ENCODE results near the gene REEP1.
"Not testable (repeated sequence)": the region's sequence is repeated elsewhere in the genome, so short reads cannot be mapped to it uniquely, and the experiment has no call there.

REEP1 gene

GRCh38 chr2:86345783-86346370 is 8.5 kb upstream of the REEP1 start:
- DNase-seq: not testable (repeated sequence)

- no peak for DNase-seq
These were observed 7.0 kb upstream of the REEP1 start for GRCh38 chr2:86344404-86344803.

- DNase-seq: no peak
These were observed 5.1 kb upstream of the REEP1 start for GRCh38 chr2:86342488-86342887.

DNA sequence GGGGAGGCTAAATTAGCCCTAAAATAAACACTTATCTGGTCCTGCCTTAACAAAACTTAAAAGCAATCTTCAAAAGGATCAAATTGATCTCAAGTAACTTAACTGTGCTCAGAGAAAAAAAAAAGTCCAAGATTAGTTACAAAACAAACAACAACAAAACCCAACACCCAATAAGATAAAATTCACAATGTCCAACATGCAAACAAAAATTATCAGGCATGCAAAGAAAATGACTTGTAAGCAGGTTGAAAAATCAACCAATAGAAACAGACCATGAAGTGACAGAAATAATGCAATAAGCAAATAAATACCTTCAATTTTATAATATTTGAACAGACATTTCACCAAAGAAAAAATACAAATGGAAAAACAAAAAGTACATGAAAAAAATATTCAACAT is 4.0 kb upstream of the REEP1 start:
- DNase-seq: no peak

GRCh38 chr2:86338778-86339295 is 1.4 kb upstream of the REEP1 start:
- DNase-seq: no peak

GRCh38 chr2:86336675-86337243 is 667 bp downstream of the REEP1 start:
- no peak for DNase-seq

DNA sequence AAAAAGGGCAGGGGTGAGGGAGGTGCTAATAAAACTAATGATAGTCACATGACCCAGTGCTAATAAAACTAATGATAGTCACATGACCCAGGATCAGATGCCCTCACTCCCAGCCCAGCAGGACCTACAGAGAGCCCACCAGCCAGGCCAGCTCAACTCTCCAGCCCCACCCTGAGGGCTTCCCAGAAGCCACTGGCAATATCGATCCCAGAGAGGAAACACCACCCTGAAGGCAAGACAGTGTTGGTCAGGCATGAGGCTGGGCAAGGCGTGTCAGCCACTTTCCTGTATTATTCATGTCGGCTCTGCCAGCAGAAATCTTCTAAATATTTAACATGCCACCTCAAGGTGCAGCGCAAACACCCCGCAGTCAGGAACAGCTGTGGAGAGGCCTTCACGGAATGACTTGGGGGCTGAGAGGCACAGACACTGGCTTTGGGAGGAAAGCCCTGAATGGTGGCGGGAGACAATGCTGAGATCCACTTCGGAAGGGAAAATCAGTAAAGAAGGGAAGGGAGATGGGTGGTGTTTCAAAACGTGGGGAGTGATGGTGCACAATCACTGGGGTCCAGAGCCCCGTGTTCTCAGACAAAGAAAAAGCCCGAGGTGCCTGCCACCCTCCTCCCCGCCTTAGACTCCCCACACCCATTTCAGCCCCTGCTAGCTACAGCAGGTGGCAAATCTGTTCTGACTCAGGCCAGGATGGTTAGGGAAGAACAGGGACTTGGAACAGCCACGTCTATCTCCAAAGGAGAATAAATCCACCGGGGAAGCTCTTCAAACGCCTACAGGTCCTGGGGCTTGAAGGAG is 1.4 kb downstream of the REEP1 start:
- no peak for DNase-seq

DNA sequence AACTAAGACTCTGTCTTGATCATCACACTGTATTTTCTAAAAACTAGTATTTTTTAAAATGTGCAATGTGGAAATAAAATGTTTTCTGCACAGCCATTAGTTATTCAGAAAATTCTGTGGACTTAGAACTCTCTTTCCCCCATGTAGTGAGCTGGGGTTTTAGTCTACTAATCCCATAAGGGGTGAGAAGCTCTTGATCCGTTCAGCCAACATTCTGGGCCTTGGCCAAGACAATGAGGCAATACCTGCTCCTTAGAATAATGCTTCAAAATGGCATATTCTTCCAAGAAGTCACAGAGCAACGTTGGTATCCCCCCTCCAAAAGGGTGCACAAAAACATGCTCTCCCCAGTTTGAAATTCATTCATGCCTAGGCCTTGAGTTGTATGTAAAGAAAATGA is 4.0 kb downstream of the REEP1 start:
- no peak for DNase-seq

GRCh38 chr2:86332654-86333053 is 4.8 kb downstream of the REEP1 start:
- no peak for DNase-seq

- no peak for DNase-seq
These were observed 6.0 kb downstream of the REEP1 start for GRCh38 chr2:86331384-86331783.

- DNase-seq: no peak
These were observed 7.4 kb downstream of the REEP1 start for GRCh38 chr2:86330001-86330400.

DNA sequence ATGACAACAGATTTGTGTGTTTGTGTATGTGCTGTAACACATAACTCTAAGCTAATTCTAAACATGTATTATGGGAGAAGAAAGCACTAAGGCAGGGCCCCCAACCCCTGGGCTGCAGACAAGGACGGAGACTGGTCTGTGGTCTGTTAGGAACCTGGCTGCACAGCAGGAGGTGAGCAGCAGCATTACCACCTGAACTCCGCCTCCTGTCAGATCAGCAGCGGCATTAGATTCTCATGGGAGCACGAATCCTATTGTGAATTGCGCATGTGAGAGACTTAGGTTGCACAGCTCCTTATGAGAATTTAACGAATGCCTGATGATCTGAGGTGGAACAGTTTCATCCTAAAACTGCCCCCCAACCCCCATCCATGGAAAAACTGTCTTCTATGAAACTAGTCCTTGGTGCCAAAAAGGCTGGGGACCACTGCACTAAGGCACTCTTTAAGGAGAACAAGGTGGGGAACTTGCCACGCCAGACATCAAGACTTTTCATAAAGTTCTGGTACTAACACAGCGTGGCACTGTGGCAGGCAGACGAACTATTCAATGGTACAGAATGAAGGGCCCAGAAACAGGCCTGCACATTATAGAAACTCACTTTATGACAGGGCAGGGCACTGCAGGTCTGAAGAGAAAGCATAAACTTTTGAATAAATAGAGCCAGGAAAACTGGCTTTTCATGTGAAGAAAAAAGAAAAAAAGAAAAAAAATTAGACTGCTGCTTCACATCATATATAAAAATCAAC is 14.0 kb downstream of the REEP1 start:
- DNase-seq: no peak

GRCh38 chr2:86319700-86320580 is 17.5 kb downstream of the REEP1 start:
- no peak for DNase-seq

- no peak for DNase-seq
These were observed 22.3 kb downstream of the REEP1 start for GRCh38 chr2:86315084-86315483.

DNA sequence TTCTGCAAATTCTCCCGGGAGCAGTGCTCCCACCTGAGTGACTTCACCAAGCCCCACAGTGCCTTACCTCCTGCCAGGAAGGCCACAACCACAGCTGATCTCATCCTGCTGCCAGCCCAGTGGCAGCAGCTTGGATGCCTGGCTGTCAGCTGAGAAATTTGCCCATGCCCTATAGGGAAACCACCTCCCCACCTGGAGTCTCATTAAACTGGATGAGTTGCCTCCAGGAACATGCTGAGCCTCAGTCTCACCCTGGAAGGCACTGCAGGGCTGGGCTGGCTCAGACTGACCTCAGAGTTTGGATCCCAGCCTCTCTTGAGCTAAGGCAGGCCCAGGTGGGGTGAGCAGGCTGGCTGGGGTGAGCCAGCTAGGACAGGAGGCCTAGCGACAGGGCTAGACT is 23.3 kb downstream of the REEP1 start:
- no peak for DNase-seq

- no peak for DNase-seq
These were observed 24.1 kb downstream of the REEP1 start for GRCh38 chr2:86313341-86313740.

- DNase-seq: no peak
These were observed 25.5 kb downstream of the REEP1 start for GRCh38 chr2:86311879-86312278.

DNA sequence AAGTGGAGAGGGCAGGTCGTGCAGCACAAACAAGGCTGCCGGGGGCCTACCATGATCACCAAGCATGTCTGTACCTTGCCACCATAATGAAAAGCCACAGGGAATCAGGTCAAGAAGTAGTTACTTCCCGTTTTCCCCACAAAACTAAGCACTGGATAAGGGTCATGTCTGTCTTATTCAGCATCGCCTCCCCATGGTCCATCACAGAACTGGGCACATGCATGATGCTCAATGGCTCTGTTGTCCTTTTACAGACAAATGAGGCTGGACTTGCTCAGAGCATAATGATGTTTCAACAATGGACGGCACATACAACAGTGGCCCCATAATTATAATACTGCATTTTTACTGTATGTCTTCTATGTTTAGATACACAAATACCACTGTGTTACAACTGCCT is 27.5 kb downstream of the REEP1 start:
- no peak for DNase-seq

DNA sequence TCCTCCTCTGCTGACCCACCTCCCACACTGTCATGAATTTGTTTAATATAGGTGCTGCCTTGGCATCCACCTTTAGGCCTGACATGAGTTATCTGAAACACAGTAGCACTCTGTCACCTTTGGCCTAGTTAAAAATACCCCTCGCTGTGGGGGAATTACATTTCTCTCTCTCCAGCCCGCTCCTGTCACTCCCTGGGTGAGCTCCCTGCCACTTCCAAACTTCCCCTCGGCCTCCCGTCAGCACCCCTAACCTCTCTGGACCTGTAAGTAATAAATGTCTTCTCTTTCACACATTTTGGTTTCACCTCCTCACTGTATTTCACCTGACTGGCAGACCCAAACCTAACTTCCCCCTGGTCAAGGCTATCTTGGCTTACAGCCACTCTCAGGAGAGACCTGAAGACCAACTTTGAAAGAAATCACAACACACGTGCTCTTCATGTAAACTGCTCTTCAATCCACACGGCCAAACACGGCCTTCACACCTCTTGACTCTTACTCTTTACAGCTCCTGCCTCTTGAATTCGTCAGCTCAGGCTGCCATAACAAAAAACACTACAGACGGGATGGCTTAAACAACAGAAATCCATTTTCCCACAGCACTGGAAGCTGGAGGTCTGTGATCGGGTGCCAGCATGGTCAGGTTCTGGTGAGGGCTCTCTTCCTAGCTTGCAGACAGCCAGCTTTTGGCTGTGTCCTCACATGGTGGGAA is 28.3 kb downstream of the REEP1 start:
- DNase-seq: no peak

GRCh38 chr2:86308356-86308755 is 29.1 kb downstream of the REEP1 start:
- DNase-seq: no peak

GRCh38 chr2:86307431-86307830 is 30.0 kb downstream of the REEP1 start:
- no peak for DNase-seq

- DNase-seq: no peak
These were observed 31.5 kb downstream of the REEP1 start for GRCh38 chr2:86305915-86306254.
